Left lobe of liver (tissue), 2 donors: Measurements from ENCODE around the gene DDX55. TPM values are rescaled to one million over a fixed set of nuclear protein-coding genes. Genes with fewer than 3 reads are reported as not detected.
"Not testable (repeated sequence)": the region's sequence is repeated elsewhere in the genome, so short reads cannot be mapped to it uniquely, and the experiment has no call there.

ENCODE experiments used
- ATAC-seq: fragments of 200-7000 bp; cut with Tn5 transposase; one replicate; pipeline ENCODE4 v1.9.1; 2020; ENCODE audit warnings: mild to moderate bottlenecking, moderate library complexity
- DNase-seq: peaks from one replicate; pipeline ENCODE4 v3.0.0-alpha.2; 2020; ENCODE audit warnings: low spot score
- total RNA-seq: library from RNA; stranded (reverse); gene quantifications from one replicate; pipeline ENCODE4 v1.2.1, GENCODE V29; 2021
- donor health status: DM: no; HTN: no; CAD: no; lungs with moderate emphysema.
- donor health status: DM: no; HTN: yes; CAD: no.

Gene DDX55
- total RNA-seq, result 10.0 TPM

- ATAC-seq, result peak; percentile 95
Measured at GRCh38 chr12:123601602-123602489, at the start of gene DDX55. DDX55 (plus strand) TSS chr12:123602099; CDS start chr12:123602149, 50 bp downstream.

GRCh38 chr12:123554136-123554535 lies 47.8 kb upstream of the DDX55 start:
- not testable (repeated sequence) for DNase-seq, ATAC-seq

More at GRCh38 chr12:123601602-123602489, at the start of gene DDX55:
- DNase-seq, result peak; percentile 84

GRCh38 chr12:123554843-123555242 lies 47.1 kb upstream of the DDX55 start:
- not testable (repeated sequence) for ATAC-seq

GRCh38 chr12:123558487-123558886 lies 43.4 kb upstream of the DDX55 start:
- not testable (repeated sequence) for ATAC-seq, DNase-seq

More at GRCh38 chr12:123554843-123555242, 47.1 kb upstream of the DDX55 start:
- DNase-seq, result not testable (repeated sequence)

- DNase-seq (no peak), ATAC-seq (peak; percentile 37)
Measured at GRCh38 chr12:123559468-123559867, 42.4 kb upstream of the DDX55 start.

GRCh38 chr12:123571343-123571813 lies 30.5 kb upstream of the DDX55 start:
- ATAC-seq, result peak; percentile 81
- no peak for DNase-seq

GRCh38 chr12:123572391-123572790 lies 29.5 kb upstream of the DDX55 start:
- ATAC-seq (no peak), DNase-seq (no peak)

- DNase-seq (no peak), ATAC-seq (no peak)
Measured at GRCh38 chr12:123573870-123574269, 28.0 kb upstream of the DDX55 start.

- DNase-seq (no peak), ATAC-seq (no peak)
Measured at GRCh38 chr12:123576611-123577010, 25.3 kb upstream of the DDX55 start.

GRCh38 chr12:123578243-123578642 lies 23.7 kb upstream of the DDX55 start:
- ATAC-seq (no peak), DNase-seq (no peak)

- not testable (repeated sequence) for ATAC-seq, DNase-seq
Measured at GRCh38 chr12:123578829-123579228, 23.1 kb upstream of the DDX55 start.

GRCh38 chr12:123580772-123581171 lies 21.1 kb upstream of the DDX55 start:
- no peak for ATAC-seq
- peak; percentile 21 for DNase-seq

- peak; percentile 75 for ATAC-seq
- no peak for DNase-seq
Measured at GRCh38 chr12:123591702-123592481, 10.0 kb upstream of the DDX55 start.

- no peak for DNase-seq
- peak; percentile 74 for ATAC-seq
Measured at GRCh38 chr12:123595729-123596128, 6.2 kb upstream of the DDX55 start.

- ATAC-seq (no peak), DNase-seq (no peak)
Measured at GRCh38 chr12:123597100-123597499, 4.8 kb upstream of the DDX55 start.

- ATAC-seq, result no peak
- no peak for DNase-seq
Measured at GRCh38 chr12:123598522-123598921, 3.4 kb upstream of the DDX55 start.

- ATAC-seq (no peak), DNase-seq (no peak)
Measured at GRCh38 chr12:123599310-123599709, 2.6 kb upstream of the DDX55 start.

GRCh38 chr12:123599721-123600120 lies 2.2 kb upstream of the DDX55 start:
- no peak for ATAC-seq
- no peak for DNase-seq

- ATAC-seq (no peak), DNase-seq (no peak)
Measured at GRCh38 chr12:123602651-123603195, 824 bp downstream of the DDX55 start.

- not testable (repeated sequence) for DNase-seq, ATAC-seq
Measured at GRCh38 chr12:123603495-123603894, 1.6 kb downstream of the DDX55 start.

GRCh38 chr12:123607756-123608155 lies 5.9 kb downstream of the DDX55 start:
- ATAC-seq, result no peak
- no peak for DNase-seq
